HFF-Myc (cell line): ENCODE measurements around the gene COPS9.

Experiments used
- DNase-seq: peaks from one replicate; pipeline ENCODE4 v3.0.0-alpha.2; 2011; ENCODE audit warnings: low read depth; ENCODE audit errors: extremely low read depth
- H3K4me3 ChIP-seq: replicated peaks from 2 replicates; pipeline ENCODE4 v1.5.1; 2011; ENCODE audit warnings: low read depth, mild to moderate bottlenecking, control low read depth, low read length
- TF ChIP-seq, protein P1 (sequence below): IDR thresholded peaks from 2 replicates; pipeline ENCODE4 v1.5.1; 2012; ENCODE audit warnings: mild to moderate bottlenecking, low read depth, low read length, control low read depth; ENCODE audit errors: missing control alignments

Gene COPS9

DNA sequence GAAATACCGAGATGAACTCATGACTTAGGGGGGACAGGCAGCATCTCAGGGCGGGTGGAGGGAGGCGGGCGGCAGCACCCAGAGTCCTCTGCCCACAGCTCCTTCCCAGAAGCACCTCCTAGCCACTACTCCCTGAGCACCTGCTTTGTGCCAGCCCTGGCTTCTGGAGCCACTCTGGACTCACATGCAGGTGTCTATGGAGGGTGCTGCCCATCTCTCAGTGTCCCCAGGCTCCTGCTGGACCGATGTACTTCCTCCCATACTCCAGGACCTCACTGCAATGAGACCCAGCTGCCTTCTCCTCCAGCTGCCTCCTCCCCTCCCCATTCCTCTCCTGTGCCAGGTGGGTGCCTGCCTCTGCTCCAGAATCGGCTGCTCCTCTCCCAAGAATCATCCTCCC is 26.4 kb upstream of the COPS9 start:
- TF ChIP-seq, protein P1, sequence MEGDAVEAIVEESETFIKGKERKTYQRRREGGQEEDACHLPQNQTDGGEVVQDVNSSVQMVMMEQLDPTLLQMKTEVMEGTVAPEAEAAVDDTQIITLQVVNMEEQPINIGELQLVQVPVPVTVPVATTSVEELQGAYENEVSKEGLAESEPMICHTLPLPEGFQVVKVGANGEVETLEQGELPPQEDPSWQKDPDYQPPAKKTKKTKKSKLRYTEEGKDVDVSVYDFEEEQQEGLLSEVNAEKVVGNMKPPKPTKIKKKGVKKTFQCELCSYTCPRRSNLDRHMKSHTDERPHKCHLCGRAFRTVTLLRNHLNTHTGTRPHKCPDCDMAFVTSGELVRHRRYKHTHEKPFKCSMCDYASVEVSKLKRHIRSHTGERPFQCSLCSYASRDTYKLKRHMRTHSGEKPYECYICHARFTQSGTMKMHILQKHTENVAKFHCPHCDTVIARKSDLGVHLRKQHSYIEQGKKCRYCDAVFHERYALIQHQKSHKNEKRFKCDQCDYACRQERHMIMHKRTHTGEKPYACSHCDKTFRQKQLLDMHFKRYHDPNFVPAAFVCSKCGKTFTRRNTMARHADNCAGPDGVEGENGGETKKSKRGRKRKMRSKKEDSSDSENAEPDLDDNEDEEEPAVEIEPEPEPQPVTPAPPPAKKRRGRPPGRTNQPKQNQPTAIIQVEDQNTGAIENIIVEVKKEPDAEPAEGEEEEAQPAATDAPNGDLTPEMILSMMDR = no peak
- no peak for DNase-seq
- H3K4me3 ChIP-seq = no peak overlapping the region

DNA sequence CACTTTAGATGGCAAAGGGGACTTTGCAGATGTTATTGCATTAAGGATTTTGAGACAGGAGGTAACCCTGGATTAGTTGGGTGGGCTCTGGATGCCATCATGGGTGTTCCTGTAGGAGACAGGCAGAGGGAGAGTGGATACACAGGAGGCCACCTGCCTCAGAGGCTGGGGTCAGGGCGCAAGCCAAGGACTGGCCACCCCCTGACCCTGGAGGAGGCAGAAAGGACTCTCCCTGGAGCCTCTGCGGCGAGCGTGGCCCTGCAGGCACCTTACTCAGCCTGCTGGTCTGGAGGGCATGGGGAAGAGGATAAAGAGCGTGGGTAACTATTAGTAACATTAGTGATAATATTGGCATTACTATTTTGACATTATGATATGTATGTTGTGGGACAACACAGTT is 25.9 kb upstream of the COPS9 start:
- TF ChIP-seq, protein P1 = no peak
- no peak for DNase-seq
- H3K4me3 ChIP-seq = no peak overlapping the region

DNA sequence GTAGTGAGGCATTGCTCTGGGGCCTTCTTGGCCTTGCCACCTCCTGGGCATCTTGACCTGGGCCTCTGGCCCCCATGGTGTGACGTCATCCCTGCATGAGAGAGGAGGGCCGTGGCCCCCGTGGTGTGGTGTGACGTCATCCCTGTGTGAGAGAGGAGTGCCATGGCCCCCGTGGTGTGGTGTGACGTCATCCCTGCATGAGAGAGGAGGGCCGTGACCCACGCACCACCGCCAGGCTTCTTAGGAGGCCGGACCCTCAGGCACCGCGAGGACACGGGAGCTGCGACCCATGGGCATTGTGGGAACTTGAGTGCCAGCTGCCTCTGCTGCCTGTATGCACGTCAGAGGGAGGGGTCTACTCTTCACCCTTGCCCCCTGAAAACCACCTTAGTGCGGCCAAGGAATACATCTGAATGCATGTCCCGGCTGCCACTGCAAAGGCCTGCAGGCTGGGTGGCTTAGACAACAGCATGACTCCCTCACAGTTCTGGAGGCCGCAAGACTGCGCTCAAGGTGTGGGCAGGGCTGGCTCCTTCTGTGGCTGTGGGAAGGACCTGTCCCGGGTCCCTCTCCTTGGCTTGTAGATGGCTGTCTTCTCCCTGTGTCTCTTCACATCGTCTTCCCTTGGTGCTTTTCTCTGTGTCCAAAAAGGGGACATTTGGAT is 25.1 kb upstream of the COPS9 start:
- TF ChIP-seq, protein P1 = no peak
- H3K4me3 ChIP-seq = no peak overlapping the region
- no peak for DNase-seq

DNA sequence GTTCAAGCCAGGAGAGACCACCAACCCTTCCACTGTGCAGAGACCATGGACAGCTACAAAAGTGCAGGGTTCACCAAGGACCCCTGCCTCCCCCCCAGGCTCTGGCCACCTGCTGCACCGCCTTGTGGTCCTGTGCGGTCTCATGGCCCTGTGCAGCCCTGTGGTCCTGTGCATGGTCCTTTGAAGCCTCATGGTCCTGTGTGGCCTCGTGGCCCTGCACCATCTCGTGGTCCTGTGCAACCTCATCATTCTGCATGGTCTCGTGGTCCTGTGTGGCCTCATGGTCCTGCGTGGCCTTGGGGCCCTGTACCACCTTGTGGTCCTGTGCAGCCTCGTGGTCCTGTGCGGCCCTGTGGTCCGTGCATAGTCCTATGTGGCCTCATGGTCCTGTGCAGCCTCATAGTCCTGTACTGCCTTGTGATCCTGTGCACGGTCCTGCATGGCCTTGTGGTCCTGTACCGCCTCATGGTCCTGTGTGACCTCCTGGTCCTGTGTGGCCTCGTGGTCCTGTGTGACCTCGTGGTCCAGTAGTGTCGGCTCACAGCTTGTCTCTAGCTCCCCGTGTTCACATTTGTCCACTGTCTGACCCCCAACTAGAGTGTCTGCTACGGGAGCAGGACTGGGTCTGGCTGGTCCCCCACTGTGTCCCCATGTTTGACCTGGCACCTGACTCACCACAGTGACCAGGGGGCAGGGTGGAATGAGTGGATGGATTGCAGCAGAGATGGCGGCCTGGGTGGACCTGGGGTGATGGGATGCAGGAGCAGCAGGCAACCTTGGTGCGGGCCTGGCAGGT is 24.4 kb upstream of the COPS9 start:
- no peak for DNase-seq
- TF ChIP-seq, protein P1 = no peak

DNA sequence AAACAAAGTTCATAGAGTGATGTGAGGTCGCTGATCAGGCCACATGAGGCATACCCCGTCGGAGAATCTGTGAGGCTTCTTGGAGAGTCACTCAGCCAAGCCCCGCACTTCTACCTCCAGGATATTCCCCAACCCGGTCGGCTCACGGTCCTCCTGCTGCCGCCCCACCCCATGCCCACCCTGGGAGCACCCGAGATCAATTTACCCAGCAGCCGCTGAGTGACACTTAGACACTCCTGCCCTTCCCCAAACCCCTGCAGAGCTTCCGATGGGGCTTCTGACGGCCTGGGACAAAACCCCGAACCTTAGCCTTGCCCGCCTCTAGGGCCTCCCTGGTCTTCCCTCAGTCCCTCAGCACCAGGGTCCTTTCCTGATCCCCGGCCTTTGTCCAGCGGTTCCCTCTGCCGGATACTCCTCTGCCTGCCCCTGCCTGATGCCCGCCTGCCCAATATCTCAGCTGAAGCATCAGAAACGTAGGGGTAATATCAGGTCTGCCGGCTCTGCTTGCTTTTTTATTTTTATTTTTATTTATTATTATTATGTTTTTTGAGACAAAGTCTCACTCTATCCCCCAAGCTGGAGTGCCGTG is 23.2 kb upstream of the COPS9 start:
- no peak for DNase-seq
- TF ChIP-seq, protein P1 = no peak
- H3K4me3 ChIP-seq = no peak overlapping the region

More for the DNA sequence above, 24.4 kb upstream of the COPS9 start:
- no peak overlapping the region for H3K4me3 ChIP-seq

DNA sequence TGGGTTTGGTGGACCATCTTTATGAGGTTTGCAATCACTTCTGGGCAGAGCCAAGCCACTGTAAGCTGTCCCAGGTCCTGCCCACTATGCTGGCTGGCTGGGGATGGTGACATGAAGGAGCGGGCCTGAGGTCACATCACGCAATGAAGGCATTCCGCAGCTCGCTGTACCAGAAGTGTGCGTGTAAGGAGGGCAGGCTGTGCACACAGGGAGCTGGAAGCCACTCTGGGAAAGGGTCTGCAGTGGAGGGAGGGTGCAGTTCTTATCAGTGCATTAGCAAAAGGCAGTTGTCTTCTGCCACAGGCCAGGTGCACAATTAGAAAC is 21.0 kb upstream of the COPS9 start:
- DNase-seq = no peak
- H3K4me3 ChIP-seq = no peak overlapping the region
- TF ChIP-seq, protein P1 = no peak
